Chondrocyte (in vitro differentiated cells): ENCODE results near the gene MARCHF10. TPM values are rescaled to one million over a fixed set of nuclear protein-coding genes. Genes with fewer than 3 reads are reported as not detected.

ENCODE experiments used
- DNase-seq: peaks from one replicate; pipeline ENCODE4 v3.0.0; 2021; ENCODE audit warnings: mixed read lengths, low spot score
- H3K27ac Mint-ChIP-seq: one replicate; pipeline ENCODE4 v1.8.0; 2021; ENCODE audit warnings: mild to moderate bottlenecking, moderate library complexity, mixed read lengths; ENCODE audit not compliant: unreplicated experiment
- H3K27me3 Mint-ChIP-seq: 2 replicates; pipeline ENCODE4 v1.8.0; 2021; ENCODE audit warnings: low read depth, mixed read lengths
- H3K36me3 Mint-ChIP-seq: 2 replicates; pipeline ENCODE4 v1.8.0; 2021; ENCODE audit warnings: low read depth, mixed read lengths
- H3K4me1 Mint-ChIP-seq: 2 replicates; pipeline ENCODE4 v1.8.0; 2021; ENCODE audit warnings: low read depth, mild to moderate bottlenecking, mixed read lengths
- H3K4me3 Mint-ChIP-seq: one replicate; pipeline ENCODE4 v1.8.0; 2021; ENCODE audit warnings: mild to moderate bottlenecking, moderate library complexity, mixed read lengths; ENCODE audit not compliant: unreplicated experiment
- H3K9me3 Mint-ChIP-seq: 2 replicates; pipeline ENCODE4 v1.8.0; 2021; ENCODE audit warnings: low read depth, mixed read lengths
- CTCF ChIP-seq: fragments of 200-600 bp; sonication (generic); IDR thresholded peaks from 2 replicates; pipeline ENCODE4 v1.5.0; 2021; ENCODE audit warnings: antibody characterized with exemption, mild to moderate bottlenecking, moderate library complexity
- total RNA-seq: library from RNA; stranded (reverse); gene quantifications from 3 replicates; pipeline ENCODE4 v1.2.1, GENCODE V29; 2021

The MARCHF10 gene
- total RNA-seq, 1 donor from 2014 or later = 0.17 TPM

DNA sequence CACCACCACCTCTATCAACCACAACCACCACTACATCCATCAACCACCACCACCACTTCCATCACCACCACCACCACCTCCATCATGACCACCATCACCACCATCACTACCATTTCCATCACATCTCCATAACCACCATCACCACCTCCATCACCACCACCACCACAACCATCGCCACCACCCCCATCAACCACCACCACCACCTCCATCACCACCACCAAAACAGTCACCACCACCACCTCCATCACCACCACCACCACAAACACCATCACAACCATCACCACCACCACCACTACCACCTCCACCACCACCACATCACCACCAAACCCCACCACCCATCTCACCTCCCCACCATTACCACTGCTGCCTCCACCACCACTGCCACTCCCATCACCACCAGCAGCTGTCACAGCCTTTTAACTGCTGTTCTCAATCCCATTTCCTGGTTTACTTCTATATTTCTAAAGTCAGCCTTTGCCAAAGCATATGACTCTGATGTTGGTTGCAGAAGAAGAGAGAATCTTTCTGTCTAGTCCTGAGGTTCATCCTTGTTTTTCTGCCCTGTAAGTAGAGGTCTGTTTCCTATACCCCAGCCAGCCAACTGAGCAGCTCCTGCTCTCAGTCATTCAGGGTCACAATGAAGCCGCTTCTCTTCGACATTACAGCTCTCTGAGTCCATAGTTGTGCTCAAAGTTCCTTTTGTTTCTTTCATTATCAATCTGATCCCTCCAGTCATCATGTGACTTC is 14.0 kb downstream of the MARCHF10 start:
- H3K27ac Mint-ChIP-seq = peak overlapping the region; percentile 58
- no peaks in the 10 kb centered on the region for H3K9me3 Mint-ChIP-seq
- no peaks in the 10 kb centered on the region for H3K27me3 Mint-ChIP-seq
- no peak overlapping the region for H3K4me3 Mint-ChIP-seq
- no peak for TF ChIP-seq CTCF
- peaks cover 31% of the 10 kb centered on the region for H3K4me1 Mint-ChIP-seq
- no peaks in the 10 kb centered on the region for H3K36me3 Mint-ChIP-seq
- DNase-seq = no peak

GRCh38 chr17:62792447-62792800 is 15.7 kb downstream of the MARCHF10 start:
- Mint-ChIP-seq H3K9me3 (no peaks in the 10 kb centered on the region), H3K27me3 (no peaks in the 10 kb centered on the region), H3K4me3 (no peak overlapping the region), H3K4me1 (peaks cover 28% of the 10 kb centered on the region), H3K27ac (peak overlapping the region; percentile 94), H3K36me3 (no peaks in the 10 kb centered on the region)
- no peak for TF ChIP-seq CTCF
- no peak for DNase-seq

GRCh38 chr17:62791767-62792446 is 16.2 kb downstream of the MARCHF10 start:
- H3K27ac Mint-ChIP-seq = peak overlapping the region; percentile 94
- DNase-seq = no peak
- H3K36me3 Mint-ChIP-seq = no peaks in the 10 kb centered on the region
- no peaks in the 10 kb centered on the region for H3K9me3 Mint-ChIP-seq
- H3K4me3 Mint-ChIP-seq = no peak overlapping the region
- no peaks in the 10 kb centered on the region for H3K27me3 Mint-ChIP-seq
- peaks cover 28% of the 10 kb centered on the region for H3K4me1 Mint-ChIP-seq
- no peak for TF ChIP-seq CTCF

GRCh38 chr17:62791235-62791734 is 16.8 kb downstream of the MARCHF10 start:
- H3K4me3 Mint-ChIP-seq = peak overlapping the region; percentile 21
- no peak for DNase-seq
- no peak for TF ChIP-seq CTCF
- no peaks in the 10 kb centered on the region for H3K27me3 Mint-ChIP-seq
- H3K36me3 Mint-ChIP-seq = no peaks in the 10 kb centered on the region
- peak overlapping the region; percentile 94 for H3K27ac Mint-ChIP-seq
- no peaks in the 10 kb centered on the region for H3K9me3 Mint-ChIP-seq
- H3K4me1 Mint-ChIP-seq = peaks cover 28% of the 10 kb centered on the region

DNA sequence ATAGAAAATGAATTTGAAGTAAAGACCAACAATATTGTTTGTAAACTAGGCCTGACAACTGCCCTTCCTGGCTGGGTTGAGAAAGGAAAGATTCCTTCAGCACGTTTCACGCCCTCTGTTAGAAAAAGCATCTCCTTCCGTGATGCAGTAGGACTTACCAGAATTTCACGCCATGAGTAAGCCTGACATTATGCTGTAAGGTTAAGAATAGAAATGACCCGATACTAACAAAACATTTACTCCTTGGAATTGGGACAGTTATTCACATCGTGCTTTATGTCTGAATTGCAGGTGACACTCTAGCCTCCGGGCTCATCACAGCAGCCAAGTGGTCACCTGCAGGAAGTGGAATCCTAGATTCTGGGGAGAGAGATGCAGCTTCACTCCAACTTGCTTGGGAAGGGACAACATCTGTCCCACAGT is 17.5 kb downstream of the MARCHF10 start:
- no peak for TF ChIP-seq CTCF
- Mint-ChIP-seq H3K27me3 (no peaks in the 10 kb centered on the region), H3K4me3 (peak overlapping the region; percentile 21), H3K4me1 (peaks cover 28% of the 10 kb centered on the region), H3K36me3 (no peaks in the 10 kb centered on the region), H3K9me3 (peaks cover 1% of the 10 kb centered on the region), H3K27ac (peak overlapping the region; percentile 94)
- DNase-seq = no peak
